ENCODE measurements around the gene PARN. TPM values are rescaled to one million over a fixed set of nuclear protein-coding genes. Genes with fewer than 3 reads are reported as not detected.

Gene PARN
- total and polyA plus RNA-seq, 12 donors = 11.7 to 121 (median 35.6) TPM

DNA sequence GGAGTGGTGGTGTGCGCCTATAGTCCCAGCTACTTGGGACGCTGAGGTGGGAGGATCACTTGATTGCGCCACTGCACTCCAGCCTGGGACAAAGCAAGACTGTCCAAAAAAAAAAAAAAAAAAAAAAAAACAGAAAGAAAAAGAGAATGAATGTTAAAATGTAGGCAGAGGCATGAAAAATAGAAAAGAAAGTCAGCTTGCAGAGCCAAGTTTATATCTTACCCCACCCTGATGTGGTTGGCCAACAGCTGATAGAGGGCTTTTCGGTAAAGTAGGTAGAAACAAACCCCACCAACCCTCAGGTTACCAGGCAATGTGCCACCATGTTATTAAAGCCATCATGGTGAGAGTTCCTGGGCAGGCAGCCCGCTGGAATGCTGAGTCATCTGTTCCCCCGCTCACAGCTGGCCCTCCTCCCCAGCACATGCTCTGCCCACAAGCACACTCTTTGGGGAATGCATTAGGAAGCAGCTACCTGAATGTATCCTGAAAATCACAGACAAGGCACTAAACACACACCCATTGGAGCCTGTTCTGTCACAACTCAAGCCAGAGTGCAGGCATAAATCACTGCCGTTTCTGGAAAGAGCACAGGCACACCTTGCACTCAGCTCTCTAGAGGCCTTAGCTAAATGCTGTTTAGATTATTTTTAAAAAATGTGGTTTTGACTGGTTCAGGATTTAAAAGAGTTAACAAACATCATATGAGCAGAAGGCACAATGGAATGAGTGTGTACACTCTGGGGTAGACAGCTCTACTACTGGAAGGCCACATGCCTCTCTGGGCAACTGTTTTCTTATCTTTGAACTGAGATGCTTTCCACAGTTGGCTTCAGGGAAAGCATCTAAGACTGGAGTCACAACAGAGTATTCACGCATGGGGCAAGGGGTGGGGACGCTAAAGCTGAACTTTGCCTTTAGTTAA lies 128.5 kb downstream of the PARN start:
- no peaks in the 10 kb centered on the region for H3K36me3 ChIP-seq (replicated peaks in 1 of 2)
- peaks cover 41 to 66% of the 10 kb centered on the region in 2 donors for H3K4me1 ChIP-seq (replicated peaks in 1 of 2)
- no peak overlapping the region for H3K4me3 ChIP-seq
- H3K27me3 ChIP-seq = no peaks in the 10 kb centered on the region
- peak in 1 of 2 donors; percentile 73 for TF ChIP-seq POLR2A (IDR thresholded peaks at IDR 0.05)
- TF ChIP-seq, protein P1, sequence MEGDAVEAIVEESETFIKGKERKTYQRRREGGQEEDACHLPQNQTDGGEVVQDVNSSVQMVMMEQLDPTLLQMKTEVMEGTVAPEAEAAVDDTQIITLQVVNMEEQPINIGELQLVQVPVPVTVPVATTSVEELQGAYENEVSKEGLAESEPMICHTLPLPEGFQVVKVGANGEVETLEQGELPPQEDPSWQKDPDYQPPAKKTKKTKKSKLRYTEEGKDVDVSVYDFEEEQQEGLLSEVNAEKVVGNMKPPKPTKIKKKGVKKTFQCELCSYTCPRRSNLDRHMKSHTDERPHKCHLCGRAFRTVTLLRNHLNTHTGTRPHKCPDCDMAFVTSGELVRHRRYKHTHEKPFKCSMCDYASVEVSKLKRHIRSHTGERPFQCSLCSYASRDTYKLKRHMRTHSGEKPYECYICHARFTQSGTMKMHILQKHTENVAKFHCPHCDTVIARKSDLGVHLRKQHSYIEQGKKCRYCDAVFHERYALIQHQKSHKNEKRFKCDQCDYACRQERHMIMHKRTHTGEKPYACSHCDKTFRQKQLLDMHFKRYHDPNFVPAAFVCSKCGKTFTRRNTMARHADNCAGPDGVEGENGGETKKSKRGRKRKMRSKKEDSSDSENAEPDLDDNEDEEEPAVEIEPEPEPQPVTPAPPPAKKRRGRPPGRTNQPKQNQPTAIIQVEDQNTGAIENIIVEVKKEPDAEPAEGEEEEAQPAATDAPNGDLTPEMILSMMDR (IDR thresholded peaks at IDR 0.05) = no peak
- DNase-seq = peak; percentile 89 to 96 (median 95)
- peak overlapping the region; percentile 67 to 95 (median 87) for H3K27ac ChIP-seq
- intact Hi-C loops (cut with DNase I) = no loop called here
- 22 to 36% (median 27%) methylated on average over 9 of the region's 9 CpGs for WGBS, 4 donors
- H3K9me3 ChIP-seq (replicated peaks in 1 of 3) = no peaks in the 10 kb centered on the region

DNA sequence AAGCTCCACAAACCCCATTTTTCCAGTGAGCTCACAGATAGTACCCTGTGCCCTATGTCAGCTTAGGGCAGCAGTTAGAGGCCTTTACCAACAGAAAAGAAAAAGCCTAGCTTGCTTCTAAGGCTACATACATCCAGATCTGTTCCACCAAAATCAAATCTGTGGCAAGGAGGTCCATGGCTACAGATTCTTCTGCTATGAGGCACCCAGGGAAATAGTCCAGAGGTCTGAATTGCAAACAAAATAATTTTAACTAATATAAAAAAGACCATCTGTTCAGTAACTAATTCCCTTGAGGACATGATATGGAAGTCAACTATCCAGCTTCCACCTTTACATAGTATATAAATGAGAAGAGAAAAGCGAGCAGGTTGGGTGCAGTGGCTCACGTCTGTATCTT lies 129.3 kb downstream of the PARN start:
- no peak overlapping the region for H3K4me3 ChIP-seq
- H3K36me3 ChIP-seq (replicated peaks in 1 of 2) = no peaks in the 10 kb centered on the region
- H3K27me3 ChIP-seq = no peaks in the 10 kb centered on the region
- intact Hi-C loops (cut with DNase I) = no loop called here
- H3K9me3 ChIP-seq (replicated peaks in 1 of 3) = no peaks in the 10 kb centered on the region
- H3K4me1 ChIP-seq (replicated peaks in 1 of 2) = peaks cover 38 to 59% of the 10 kb centered on the region in 2 donors
- H3K27ac ChIP-seq = peak overlapping the region; percentile 30 to 87 (median 67)
- no peak for TF ChIP-seq POLR2A (IDR thresholded peaks at IDR 0.05)
- 83 to 88% (median 84%) methylated on average over 2 of the region's 2 CpGs for WGBS, 4 donors
- no peak for DNase-seq

DNA sequence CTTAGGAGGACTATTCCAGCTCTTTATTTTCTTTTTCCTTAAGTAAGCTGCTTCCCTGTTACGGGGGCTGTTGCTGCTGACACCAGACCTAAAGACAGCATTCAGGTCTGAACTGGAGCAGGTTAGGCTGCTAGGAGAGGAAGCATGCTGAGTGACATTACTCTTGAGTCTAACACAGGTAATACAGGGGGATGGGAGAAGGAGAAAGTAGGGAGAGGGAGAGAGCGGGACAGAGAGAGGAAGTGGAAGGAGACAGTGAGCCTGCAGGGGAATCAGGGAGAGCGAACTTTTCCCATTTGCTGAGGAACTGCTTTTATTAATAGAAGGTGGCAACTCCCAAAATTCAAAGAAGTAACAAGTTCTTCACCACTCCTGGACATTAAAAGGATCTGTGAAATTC lies 130.9 kb downstream of the PARN start:
- no peaks in the 10 kb centered on the region for H3K27me3 ChIP-seq
- H3K36me3 ChIP-seq (replicated peaks in 1 of 2) = no peaks in the 10 kb centered on the region
- TF ChIP-seq POLR2A (IDR thresholded peaks at IDR 0.05) = no peak
- TF ChIP-seq, protein P1 (IDR thresholded peaks at IDR 0.05) = no peak
- intact Hi-C loops (cut with DNase I) = no loop called here
- H3K4me3 ChIP-seq = no peak overlapping the region
- H3K27ac ChIP-seq = peak overlapping the region; percentile 14 to 87 (median 62)
- no peak for DNase-seq
- peaks cover 36 to 50% of the 10 kb centered on the region in 2 donors for H3K4me1 ChIP-seq (replicated peaks in 1 of 2)
- no peaks in the 10 kb centered on the region for H3K9me3 ChIP-seq (replicated peaks in 1 of 3)
- 62 to 88% (median 80%) methylated on average over 3 of the region's 3 CpGs for WGBS, 4 donors

DNA sequence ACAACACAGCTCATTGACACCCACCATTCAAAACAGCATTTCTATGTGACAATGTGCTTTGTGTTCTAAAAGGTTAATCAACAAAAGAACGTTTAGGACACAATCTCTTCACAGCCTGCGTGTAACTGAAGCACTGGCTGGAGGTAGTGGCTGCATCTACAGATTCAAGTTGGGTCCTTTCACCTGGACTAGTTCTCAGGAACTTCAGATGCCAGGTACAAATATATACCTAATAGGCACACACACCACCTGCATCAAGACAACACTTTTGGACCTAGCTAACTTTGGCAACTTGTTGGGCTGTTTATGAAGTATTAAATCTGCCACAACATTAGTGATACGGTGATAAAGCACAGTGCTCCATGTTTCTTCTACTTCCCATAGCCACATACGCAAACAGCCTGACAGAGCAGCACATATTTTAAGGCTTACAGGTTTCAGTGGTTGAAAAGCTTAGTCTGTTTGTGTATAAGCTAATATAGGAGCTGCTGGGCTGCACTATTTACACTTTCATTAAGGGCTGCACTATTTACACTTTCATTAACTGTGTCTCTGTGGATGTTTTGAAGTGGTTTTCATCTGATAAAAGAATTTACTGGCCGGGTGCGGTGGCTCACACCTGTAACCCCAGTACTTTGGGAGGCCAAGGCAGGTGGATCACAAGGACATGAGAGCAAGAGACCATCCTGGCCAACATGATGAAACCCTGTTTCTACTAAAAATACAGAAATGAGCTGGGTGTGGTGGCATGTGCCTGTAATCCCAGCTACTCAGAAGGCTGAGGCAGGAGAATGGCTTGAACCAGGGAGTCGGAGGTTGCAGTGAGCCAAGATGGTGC lies 132.6 kb downstream of the PARN start:
- H3K36me3 ChIP-seq (replicated peaks in 1 of 2) = no peaks in the 10 kb centered on the region
- 87 to 91% (median 89%) methylated on average over 7 of the region's 7 CpGs for WGBS, 4 donors
- no peaks in the 10 kb centered on the region for H3K27me3 ChIP-seq
- no peak overlapping the region for H3K4me3 ChIP-seq
- H3K4me1 ChIP-seq (replicated peaks in 1 of 2) = peaks cover 35 to 48% of the 10 kb centered on the region in 2 donors
- no peaks in the 10 kb centered on the region for H3K9me3 ChIP-seq (replicated peaks in 1 of 3)
- H3K27ac ChIP-seq = peak overlapping the region in 1 of 5 donors; percentile 87
- no peak for DNase-seq
- intact Hi-C loops (cut with DNase I) = no loop called here
- TF ChIP-seq, protein P1 (IDR thresholded peaks at IDR 0.05) = no peak
- TF ChIP-seq POLR2A (IDR thresholded peaks at IDR 0.05) = no peak

Data from adrenal gland (tissue), 12 donors.